GM12865 (cell line): Measurements from ENCODE around the gene SNCAIP.
"Not testable (repeated sequence)": the region's sequence is repeated elsewhere in the genome, so short reads cannot be mapped to it uniquely, and the experiment has no call there.

Source experiments
- DNase-seq: peaks from one replicate; pipeline ENCODE4 v3.0.0; 2010; ENCODE audit warnings: low read depth
- H3K4me3 ChIP-seq: 2 replicates; pipeline ENCODE4 v1.5.1; 2011; ENCODE audit warnings: mild to moderate bottlenecking, low read depth, low read length, control low read depth
- TF ChIP-seq, protein P1 (sequence below): IDR thresholded peaks from 2 replicates; pipeline ENCODE4 v1.5.1; 2011; ENCODE audit warnings: low read length, control low read depth, low read depth, inconsistent platforms; ENCODE audit not compliant: insufficient read depth; ENCODE audit errors: missing control alignments

SNCAIP gene

DNA sequence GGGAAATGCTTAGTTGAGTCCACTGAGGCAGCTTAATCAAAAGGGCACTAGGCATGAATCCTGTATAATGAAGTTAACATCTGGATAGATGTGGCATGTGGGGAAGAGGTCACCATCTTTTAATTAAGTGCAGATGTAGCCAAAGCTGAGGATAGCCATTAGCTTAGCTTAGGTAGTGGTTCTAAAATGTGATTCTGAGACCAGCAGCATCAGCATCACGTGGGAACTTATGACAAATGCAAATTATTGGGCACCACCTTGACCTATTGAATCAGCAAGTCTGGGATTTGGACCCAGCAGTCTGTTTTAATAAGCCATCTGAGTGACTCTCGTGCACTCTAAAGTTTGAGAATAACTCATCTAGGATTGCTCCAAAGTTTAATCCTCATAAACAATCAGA, 63.8 kb downstream of the SNCAIP start:
- TF ChIP-seq, protein P1, sequence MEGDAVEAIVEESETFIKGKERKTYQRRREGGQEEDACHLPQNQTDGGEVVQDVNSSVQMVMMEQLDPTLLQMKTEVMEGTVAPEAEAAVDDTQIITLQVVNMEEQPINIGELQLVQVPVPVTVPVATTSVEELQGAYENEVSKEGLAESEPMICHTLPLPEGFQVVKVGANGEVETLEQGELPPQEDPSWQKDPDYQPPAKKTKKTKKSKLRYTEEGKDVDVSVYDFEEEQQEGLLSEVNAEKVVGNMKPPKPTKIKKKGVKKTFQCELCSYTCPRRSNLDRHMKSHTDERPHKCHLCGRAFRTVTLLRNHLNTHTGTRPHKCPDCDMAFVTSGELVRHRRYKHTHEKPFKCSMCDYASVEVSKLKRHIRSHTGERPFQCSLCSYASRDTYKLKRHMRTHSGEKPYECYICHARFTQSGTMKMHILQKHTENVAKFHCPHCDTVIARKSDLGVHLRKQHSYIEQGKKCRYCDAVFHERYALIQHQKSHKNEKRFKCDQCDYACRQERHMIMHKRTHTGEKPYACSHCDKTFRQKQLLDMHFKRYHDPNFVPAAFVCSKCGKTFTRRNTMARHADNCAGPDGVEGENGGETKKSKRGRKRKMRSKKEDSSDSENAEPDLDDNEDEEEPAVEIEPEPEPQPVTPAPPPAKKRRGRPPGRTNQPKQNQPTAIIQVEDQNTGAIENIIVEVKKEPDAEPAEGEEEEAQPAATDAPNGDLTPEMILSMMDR: no peak
- DNase-seq: no peak

GRCh38 chr5:122376250-122376649, 64.2 kb downstream of the SNCAIP start:
- TF ChIP-seq, protein P1: no peak
- H3K4me3 ChIP-seq: no peak overlapping the region
- DNase-seq: no peak

More for the DNA sequence above, 63.8 kb downstream of the SNCAIP start:
- no peak overlapping the region for H3K4me3 ChIP-seq

DNA sequence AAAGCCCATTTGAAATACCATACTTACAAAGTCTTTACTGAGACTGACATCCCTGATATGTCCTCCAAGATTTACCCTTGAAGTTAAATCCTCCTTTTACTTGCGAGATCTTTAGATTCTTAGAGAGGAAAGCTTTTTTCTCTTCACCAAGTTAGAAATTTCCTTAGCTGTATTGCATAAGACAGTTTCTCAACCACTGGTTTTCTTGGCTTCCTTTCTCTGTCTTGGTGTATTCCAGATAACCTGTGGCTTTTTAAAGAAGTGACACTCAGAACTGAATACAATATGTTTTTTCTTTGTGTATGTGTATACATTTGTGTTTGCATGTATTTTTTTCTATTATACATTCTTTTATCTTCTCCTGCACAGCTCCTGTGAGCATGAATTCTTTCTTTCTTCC, 65.0 kb downstream of the SNCAIP start:
- no peak overlapping the region for H3K4me3 ChIP-seq
- no peak for DNase-seq
- TF ChIP-seq, protein P1: no peak

DNA sequence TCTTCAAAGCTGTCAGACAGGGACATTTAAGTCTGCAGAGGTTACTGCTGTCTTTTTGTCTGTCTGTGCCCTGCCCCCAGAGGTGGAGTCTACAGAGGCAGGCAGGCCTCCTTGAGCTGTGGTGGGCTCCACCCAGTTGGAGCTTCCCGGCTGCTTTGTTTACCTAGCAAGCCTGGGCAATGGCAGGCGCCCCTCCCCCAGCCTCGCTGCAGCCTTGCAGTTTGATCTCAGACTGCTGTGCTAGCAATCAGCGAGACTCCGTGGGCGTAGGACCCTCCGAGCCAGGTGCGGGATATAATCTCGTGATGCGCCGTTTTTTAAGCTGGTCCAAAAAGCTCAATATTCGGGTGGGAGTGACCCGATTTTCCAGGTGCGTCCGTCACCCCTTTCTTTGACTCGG, 70.9 kb downstream of the SNCAIP start:
- DNase-seq, H3K4me3 ChIP-seq: not testable (repeated sequence)

DNA sequence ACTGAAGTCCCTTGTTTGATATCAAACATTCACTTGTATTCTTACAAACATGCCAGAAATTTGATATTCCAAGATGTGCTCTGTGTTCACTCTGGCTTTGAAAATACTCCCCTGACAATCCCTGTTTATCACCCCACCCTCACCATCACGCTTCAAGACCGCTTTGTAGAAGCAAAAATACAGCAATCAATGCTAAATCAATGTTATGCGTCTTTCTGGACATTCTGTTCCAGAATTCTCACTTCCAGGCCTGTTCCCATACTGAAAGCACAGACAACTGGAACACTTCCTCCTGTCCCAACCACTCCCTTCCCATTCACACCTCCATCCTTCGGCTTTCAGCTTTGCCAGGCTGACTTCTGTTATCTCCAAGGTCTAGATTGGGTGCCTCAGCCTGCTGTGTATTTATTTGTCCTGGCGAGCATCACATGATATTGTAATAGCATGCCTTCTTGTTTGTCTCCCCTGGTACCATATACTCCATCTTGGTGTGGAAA, 72.8 kb downstream of the SNCAIP start:
- DNase-seq: no peak
- no peak overlapping the region for H3K4me3 ChIP-seq
- TF ChIP-seq, protein P1: no peak

- no peak overlapping the region for H3K4me3 ChIP-seq
- TF ChIP-seq, protein P1: no peak
- DNase-seq: no peak
Observed at GRCh38 chr5:122385286-122385685, 73.2 kb downstream of the SNCAIP start.

- no peak overlapping the region for H3K4me3 ChIP-seq
- TF ChIP-seq, protein P1: no peak
- DNase-seq: no peak
Observed at GRCh38 chr5:122385808-122386207, 73.8 kb downstream of the SNCAIP start.
